Activated T-helper 1 cell treated with anti-CD3 and anti-CD28 coated beads, Interleukin-12 subunit alpha, Interleukin-12 subunit beta, Interleukin-2, Interleukin-4 antibody, amounts not matched to agents 30 ng/mL and 10 ng/mL and 1 ng/mL, durations not matched to agents 14 hours and 24 hours and 36 hours (primary cell): ENCODE data around the gene HOXA10. TPM values are rescaled to one million over a fixed set of nuclear protein-coding genes. Genes with fewer than 3 reads are reported as not detected.

ENCODE experiments used
- DNase-seq: peaks from one replicate; pipeline ENCODE4 v3.0.0; 2021; ENCODE audit warnings: low spot score
- H3K27ac Mint-ChIP-seq: one replicate; pipeline ENCODE4 v1.8.0; 2021; ENCODE audit warnings: mild to moderate bottlenecking, mixed read lengths
- H3K27me3 Mint-ChIP-seq: one replicate; pipeline ENCODE4 v1.8.0; 2022; ENCODE audit warnings: mild to moderate bottlenecking, moderate library complexity, mixed read lengths; ENCODE audit not compliant: insufficient read depth
- H3K36me3 Mint-ChIP-seq: one replicate; pipeline ENCODE4 v1.8.0; 2021; ENCODE audit warnings: low read depth, mixed read lengths
- H3K4me1 Mint-ChIP-seq: one replicate; pipeline ENCODE4 v1.8.0; 2021; ENCODE audit warnings: low read depth, mixed read lengths
- H3K4me3 Mint-ChIP-seq: one replicate; pipeline ENCODE4 v1.8.0; 2021; ENCODE audit warnings: mild to moderate bottlenecking, moderate library complexity, mixed read lengths
- H3K9me3 Mint-ChIP-seq: one replicate; pipeline ENCODE4 v1.8.0; 2021; ENCODE audit warnings: mixed read lengths
- intact Hi-C: fragments of 100-400 bp; cut with micrococcal nuclease; formaldehyde crosslinking; loops from one replicate; pipeline ENCODE4 v1.15.1; 2024
- total RNA-seq: library from RNA; stranded (reverse); gene quantifications from 2 replicates; pipeline ENCODE4 v1.2.3, GENCODE V29; 2022

HOXA10 gene
- total RNA-seq, 1 donor from 2014 or later = not detected

DNA sequence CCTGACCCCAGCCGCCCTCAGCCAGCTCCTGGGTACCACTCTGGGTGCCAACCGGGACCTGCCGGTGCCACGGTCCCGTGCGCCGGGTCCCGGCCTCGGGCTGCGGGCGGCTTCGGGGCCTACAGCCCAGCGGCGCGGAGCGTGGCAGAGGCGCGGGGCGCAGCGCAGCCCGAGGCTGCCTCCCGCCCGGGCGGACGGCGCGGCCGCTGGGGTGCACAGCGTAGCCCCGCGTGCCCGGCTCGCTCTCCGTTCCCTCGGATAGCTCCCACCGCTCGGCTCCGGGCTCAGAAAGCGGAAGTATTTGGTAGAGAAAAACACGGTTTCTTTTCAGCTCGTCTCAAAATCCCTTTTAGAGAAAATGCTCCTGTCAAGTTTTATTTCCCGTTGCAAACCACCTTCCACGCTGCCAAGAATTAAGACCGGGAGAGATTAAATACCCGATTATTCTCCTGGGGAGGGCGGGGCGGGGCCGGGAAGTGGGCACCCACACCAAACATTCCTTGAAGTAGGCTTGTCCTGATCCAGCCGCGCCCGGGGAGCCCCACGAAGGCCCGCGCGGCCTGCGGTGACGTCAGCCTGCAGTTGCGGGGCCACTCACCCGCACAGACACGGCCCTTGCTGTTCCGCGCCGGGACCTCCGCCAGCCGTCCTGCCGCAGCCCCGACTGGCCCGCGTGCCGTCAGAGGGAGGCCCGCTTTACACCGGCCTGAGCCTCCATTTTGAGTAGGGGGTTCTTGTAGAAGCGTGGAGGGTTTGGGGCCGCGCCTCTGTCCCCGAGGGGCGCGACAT is 18.6 kb upstream of the HOXA10 start:
- Mint-ChIP-seq H3K4me1 (no peaks in the 10 kb centered on the region), H3K9me3 (no peaks in the 10 kb centered on the region), H3K4me3 (no peak overlapping the region), H3K27ac (no peak overlapping the region), H3K36me3 (no peaks in the 10 kb centered on the region), H3K27me3 (peaks cover 85% of the 10 kb centered on the region)
- DNase-seq = no peak
- intact Hi-C loops = loop anchor here (10.0 kb wide), 1 partner anchor 1338 kb away; no protein-coding TSS in a partner anchor

DNA sequence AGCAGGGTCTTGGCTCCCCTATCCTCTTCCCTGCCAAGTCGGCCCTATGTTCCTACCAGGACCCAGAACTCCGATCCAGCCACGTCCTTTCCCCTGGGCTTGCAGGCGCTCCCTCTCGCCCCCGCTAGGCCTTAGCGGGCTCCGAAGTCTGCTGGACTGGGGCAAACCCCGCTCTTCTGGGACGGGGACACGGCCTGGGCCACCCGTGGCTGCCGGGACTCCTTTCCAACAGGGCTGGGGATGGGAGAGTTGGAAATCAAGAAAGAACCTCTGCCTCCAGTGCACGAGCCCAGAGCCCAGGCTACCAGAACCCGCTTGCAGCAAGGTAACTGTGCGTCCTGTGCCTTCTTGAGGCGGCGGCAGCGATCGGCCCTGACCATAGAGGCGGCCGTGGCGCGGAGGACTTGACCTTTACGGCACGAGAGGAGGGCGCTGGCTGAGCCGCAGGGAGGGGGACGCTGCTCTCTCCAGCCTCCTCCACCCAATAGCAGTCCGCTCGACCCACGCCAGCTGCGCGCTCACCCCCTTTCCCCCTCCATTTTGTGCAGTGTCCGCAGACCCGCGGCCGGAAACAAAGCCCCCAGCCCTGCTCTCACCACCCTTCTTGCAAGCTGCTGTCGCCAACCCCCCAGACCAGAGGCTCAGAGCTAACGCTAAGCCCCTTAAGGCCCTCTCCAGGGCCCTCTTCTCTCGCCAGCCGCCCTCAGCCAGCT is 17.9 kb upstream of the HOXA10 start:
- intact Hi-C loops = loop anchor here (10.0 kb wide), 1 partner anchor 1337 kb away; no protein-coding TSS in a partner anchor
- no peak overlapping the region for H3K4me3 Mint-ChIP-seq

DNA sequence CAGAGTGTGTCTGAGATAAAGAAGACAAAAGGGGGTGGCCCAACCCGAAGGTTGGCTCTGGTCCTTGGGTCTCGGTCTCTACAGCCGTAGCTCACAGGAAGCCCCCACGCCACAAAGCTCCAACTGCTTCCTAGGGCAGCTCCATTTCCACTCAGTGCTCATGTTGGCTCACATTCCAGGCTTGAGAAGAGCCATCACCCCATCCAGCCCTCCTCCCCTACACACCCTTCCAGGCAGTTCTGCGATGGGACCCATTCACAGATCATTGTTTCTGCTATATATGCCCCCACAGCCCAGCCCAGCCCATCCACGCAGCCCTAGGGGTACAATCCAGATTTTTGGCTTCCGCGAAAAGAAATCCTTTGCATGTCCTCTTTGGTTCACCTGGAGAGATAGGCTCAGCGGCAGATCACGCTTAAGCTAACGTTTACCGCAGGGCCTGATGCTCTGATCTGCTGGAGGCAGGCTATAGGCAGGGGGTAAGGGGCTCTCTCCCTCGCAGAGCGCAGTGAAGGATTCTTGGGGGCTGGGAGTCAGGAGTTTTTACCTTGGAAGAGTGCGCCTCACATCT is 17.1 kb upstream of the HOXA10 start:
- DNase-seq = no peak
- H3K27ac Mint-ChIP-seq = peak overlapping the region; percentile 34
- no peaks in the 10 kb centered on the region for H3K9me3 Mint-ChIP-seq
- intact Hi-C loops = loop anchor here (10.0 kb wide), 1 partner anchor 1336 kb away; no protein-coding TSS in a partner anchor
- H3K4me3 Mint-ChIP-seq = no peak overlapping the region
- no peaks in the 10 kb centered on the region for H3K4me1 Mint-ChIP-seq
- H3K27me3 Mint-ChIP-seq = peaks cover 86% of the 10 kb centered on the region
- H3K36me3 Mint-ChIP-seq = no peaks in the 10 kb centered on the region

More for the DNA sequence above, 17.9 kb upstream of the HOXA10 start:
- Mint-ChIP-seq H3K36me3 (no peaks in the 10 kb centered on the region), H3K27ac (no peak overlapping the region), H3K4me1 (no peaks in the 10 kb centered on the region), H3K9me3 (no peaks in the 10 kb centered on the region), H3K27me3 (peaks cover 85% of the 10 kb centered on the region)
- DNase-seq = no peak

DNA sequence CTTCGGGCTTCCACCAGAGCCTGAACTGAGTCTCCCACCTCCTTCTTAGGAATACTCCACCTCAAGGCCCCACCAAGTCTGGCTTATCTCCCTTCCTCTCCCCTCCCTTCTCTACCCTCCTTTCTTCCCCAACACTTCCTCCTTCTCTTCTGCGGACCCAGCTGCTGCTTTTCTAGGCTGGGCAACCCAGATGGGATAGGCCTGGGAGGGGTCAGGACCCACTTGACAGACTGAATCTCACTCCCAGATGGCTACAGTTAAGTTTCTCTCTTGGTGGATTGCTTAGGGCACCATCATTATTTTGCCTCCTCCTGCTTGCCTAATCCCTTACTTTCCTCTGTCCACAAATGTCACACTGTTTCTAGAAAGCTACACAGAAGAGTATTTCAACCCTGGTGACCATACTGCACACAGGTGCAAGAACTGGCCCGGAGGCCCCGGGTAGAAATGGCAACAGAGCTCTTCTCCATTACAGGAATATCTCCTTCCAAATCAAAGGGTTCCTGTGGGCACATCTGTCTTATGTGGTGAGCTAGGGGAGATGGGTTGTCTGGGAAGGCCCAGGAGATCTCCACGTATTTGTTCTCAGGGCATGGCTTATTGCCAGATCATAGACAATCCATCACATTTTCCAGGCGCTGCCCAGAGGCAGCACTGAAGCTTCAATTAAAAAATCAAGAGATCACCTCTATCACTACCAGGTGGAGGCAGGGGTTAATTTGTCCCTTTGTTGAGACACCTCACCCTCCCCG is 16.1 kb upstream of the HOXA10 start:
- DNase-seq = no peak
- Mint-ChIP-seq H3K9me3 (no peaks in the 10 kb centered on the region), H3K27me3 (peaks cover 89% of the 10 kb centered on the region), H3K4me3 (no peak overlapping the region), H3K36me3 (no peaks in the 10 kb centered on the region), H3K4me1 (no peaks in the 10 kb centered on the region), H3K27ac (peak overlapping the region; percentile 15)
- intact Hi-C loops = loop anchor here (5.0 to 10.0 kb wide), 2 partner anchors 52 to 1335 kb away; partner anchors contain the start of gene EVX1

DNA sequence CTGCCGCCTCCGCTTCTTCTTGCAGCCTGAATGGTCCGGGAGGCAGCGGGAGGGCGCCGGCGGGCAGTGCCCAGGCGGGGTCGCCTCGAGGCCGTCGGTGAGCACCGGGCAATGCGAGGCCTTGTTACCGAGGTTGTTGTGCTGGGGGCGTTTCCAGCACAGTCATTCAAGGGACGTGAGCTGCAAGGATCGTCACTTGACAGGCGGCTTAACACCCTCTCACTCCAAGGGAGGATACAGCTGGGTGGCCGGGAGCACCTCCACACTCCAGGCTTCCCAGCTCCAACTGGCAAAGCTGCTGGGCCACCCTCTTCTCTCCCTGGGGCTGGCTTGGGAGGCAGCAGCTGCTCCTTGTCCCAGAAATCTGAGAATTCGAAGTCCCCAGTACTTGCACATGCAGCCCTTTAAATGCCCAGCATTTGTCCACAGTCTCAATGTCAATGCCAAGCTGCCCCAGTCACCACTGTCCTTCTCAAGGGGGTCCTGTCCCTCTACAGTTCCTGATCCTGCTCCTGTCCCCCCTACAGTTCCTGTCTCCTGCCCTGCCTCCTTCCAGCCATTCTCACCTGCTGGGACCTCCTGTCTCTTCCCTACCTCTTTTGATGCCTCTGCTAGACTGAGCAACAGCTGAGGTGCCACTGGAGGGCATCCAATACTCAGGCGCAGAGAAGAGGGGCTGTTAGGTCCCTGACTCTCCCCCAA is 15.3 kb upstream of the HOXA10 start:
- intact Hi-C loops = loop anchor here (5.0 kb wide), 1 partner anchor 53 kb away; the partner anchor contains the start of gene EVX1
- no peak overlapping the region for H3K4me3 Mint-ChIP-seq
- DNase-seq = no peak

DNA sequence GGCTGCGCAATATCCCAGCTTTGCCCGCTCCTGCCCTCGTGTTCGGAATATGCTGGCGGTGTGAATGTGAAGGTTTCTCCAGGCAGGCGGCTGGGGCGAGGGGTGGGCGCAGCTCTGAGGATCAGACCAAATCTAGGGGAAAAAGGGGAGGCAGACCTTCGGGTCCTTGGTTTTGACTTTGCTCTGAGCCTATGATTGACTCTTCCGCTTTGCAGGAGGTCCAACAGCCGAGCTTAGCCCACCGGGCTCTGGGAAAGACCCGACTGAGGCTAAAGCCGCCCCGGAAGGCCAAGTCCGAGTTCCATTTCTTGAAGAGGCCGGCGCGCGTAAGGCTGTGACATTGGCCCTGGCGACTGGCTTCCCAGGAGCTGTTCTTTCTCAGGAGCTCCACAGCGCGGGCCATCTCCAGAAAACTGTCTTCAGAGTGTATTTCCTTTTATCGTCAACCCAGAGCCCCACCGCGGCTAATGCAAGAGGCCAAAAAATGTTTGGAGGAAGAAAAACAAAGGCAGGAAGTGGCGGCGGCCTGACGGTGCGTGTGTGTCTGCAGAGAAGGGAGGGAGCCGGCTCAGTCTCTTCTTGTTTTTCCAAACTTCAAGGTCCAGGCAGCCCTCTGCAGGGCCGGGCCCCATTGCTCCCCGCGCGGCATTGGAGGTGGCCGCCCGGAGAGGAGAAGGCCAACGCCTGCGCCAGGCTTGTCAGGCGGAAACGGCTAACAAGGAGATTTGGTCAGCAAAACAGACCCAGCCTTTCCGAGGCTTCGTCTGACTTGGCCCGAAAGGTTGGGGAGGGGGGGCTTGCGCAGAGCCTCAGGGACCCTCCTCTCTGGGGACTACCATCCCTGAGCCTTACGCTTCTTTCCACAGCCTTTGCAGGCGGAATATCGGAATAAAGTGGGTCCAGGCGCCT is 14.5 kb upstream of the HOXA10 start:
- Mint-ChIP-seq H3K9me3 (no peaks in the 10 kb centered on the region), H3K27me3 (peaks cover 86% of the 10 kb centered on the region), H3K4me3 (peak overlapping the region; percentile 54), H3K4me1 (no peaks in the 10 kb centered on the region), H3K36me3 (no peaks in the 10 kb centered on the region), H3K27ac (peak overlapping the region; percentile 40)
- DNase-seq = no peak
- intact Hi-C loops = loop anchor here (5.0 kb wide), 1 partner anchor 54 kb away; the partner anchor contains the start of gene EVX1

More for the DNA sequence above, 15.3 kb upstream of the HOXA10 start:
- H3K4me1 Mint-ChIP-seq = no peaks in the 10 kb centered on the region
- H3K27me3 Mint-ChIP-seq = peaks cover 88% of the 10 kb centered on the region
- peak overlapping the region; percentile 15 for H3K27ac Mint-ChIP-seq
- no peaks in the 10 kb centered on the region for H3K9me3 Mint-ChIP-seq
- H3K36me3 Mint-ChIP-seq = no peaks in the 10 kb centered on the region

DNA sequence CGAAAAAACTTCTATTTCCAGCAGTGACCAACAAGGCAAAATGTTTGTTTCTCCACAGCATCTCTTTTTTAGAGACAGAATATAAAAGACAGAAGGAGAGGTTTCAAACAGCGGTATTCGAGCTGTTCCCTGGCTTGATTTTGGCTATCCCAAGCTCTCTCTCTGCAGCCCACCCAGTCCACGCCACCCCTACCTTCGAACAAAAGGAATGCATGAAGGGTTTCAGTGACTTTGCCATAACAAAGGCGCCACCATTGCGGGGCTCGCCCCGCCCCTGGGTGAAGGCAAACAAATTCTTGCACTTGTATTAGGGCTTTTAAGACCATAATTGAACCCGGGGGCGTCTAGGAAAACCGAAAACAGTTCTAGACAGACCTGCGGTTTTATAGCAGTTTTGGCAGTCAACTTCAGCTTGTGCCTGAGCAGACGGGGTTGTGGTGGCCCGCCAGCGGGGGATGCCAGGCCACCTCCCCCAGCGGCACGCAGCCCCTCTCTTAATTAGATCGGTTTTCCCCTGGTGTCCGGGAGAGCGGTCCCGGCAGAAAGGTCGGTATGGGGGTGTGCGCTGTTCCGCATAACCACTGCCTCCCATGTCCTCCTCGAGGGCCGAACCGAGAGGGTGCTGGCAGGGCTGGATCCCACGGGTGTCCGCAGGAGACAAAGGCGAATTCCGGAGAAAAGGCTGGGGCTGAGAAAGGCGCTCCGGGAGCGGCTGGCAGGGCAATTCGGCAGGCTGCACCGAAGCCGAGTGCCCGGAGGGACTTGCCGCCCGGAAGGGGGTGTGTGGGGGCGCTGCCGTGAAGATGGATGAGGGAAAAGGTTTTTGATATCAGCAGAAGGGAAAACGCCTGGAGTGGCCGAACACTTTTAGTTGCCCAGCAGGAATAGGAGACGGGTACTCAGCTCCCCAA is 13.6 kb upstream of the HOXA10 start:
- no peak overlapping the region for H3K27ac Mint-ChIP-seq
- no peaks in the 10 kb centered on the region for H3K4me1 Mint-ChIP-seq
- peaks cover 87% of the 10 kb centered on the region for H3K27me3 Mint-ChIP-seq
- H3K9me3 Mint-ChIP-seq = no peaks in the 10 kb centered on the region
- no peaks in the 10 kb centered on the region for H3K36me3 Mint-ChIP-seq
- intact Hi-C loops = loop anchor here (5.0 kb wide), 1 partner anchor 55 kb away; the partner anchor contains the start of gene EVX1
- no peak overlapping the region for H3K4me3 Mint-ChIP-seq
- DNase-seq = no peak

DNA sequence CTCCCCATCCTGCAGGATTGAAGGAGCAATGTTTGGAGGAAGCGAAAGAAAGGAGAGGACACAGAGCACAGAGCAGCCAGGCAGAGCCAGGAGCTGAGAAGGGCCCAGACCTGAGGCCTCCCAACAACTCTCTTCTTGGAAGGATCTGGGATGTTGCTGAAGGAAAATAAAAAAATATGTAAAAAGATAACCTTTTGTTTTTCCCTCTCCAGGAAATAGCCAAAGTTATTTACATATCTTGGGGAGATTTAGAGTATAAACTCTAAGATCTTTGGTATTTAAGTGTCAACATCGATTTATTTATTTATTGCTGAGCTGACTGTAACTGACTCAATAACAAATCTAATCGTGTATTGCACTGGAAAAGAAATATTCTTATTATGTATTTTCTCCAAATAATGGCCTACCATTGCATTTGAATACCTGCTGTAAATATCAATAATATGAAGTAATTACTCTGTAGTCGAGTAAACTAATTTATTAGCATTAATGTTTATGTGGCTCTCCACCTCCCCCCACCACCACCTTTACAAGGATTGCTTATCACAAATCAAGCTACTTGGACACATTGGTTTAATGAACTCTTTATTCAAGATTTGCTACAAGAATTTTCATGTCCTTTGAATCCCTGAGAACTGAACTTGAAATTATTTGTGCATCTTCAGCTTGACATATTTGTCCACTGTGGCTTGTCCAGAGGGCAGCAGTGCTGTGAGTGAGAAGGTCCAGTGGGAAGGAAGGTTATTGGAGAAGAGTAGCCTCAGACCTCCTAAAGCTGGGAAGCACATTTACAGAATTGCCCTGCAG is 12.8 kb upstream of the HOXA10 start:
- no peaks in the 10 kb centered on the region for H3K36me3 Mint-ChIP-seq
- intact Hi-C loops = loop anchor here (5.0 kb wide), 1 partner anchor 55 kb away; the partner anchor contains the start of gene EVX1
- H3K4me3 Mint-ChIP-seq = no peak overlapping the region
- DNase-seq = no peak
- H3K27ac Mint-ChIP-seq = no peak overlapping the region
- H3K4me1 Mint-ChIP-seq = no peaks in the 10 kb centered on the region
- no peaks in the 10 kb centered on the region for H3K9me3 Mint-ChIP-seq
- H3K27me3 Mint-ChIP-seq = peaks cover 86% of the 10 kb centered on the region

DNA sequence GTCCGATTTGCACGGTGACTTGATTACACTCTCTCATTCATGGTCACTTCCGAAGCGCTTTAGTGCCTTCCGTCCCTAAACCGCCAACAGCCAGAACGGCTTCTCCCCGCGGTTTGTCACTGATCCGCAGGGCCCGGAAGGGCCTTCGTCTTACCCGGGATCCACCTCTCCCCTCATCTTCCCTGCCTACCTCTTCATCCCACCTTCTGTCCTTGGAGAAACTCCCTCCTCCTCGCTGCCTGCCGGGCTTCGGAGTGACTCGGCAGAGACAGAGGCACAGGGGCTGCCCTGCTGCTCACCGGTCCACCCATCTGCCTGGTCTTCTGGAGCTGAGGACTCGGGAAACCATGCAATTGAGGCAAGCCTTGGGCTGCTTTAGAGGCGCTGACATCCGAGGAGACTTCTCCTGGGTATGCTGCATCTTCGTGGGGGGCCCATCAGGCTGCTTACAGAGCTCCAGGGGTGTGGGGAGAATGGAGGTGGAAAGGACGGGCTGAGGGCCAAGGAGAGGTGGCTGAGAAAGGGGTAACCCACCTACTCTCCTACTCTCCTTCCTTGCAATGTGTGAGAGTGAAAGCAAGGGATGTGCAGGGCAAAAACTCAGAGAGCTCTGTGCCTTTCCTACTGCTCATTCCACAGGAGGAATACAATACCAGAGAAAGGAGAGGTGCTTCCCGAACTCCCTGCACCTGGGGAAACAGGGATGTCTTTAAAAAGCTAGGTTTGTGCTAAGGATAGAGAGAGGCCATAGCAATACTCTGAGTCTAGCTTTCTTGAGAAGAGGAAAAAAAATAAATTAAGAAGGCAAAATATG is 11.9 kb upstream of the HOXA10 start:
- Mint-ChIP-seq H3K4me3 (no peak overlapping the region), H3K27ac (peak overlapping the region; percentile 87), H3K4me1 (no peaks in the 10 kb centered on the region), H3K36me3 (no peaks in the 10 kb centered on the region), H3K27me3 (peaks cover 84% of the 10 kb centered on the region), H3K9me3 (no peaks in the 10 kb centered on the region)
- intact Hi-C loops = loop anchor here (1.0 to 5.0 kb wide), 4 partner anchors 13 to 56 kb away; partner anchors contain the start of genes EVX1 and HOXA3
- DNase-seq = no peak
